Hepatocyte (in vitro differentiated cells): ENCODE results near the gene ZNF239. TPM values are rescaled to one million over a fixed set of nuclear protein-coding genes. Genes with fewer than 3 reads are reported as not detected.
"Not testable (repeated sequence)": the region's sequence is repeated elsewhere in the genome, so short reads cannot be mapped to it uniquely, and the experiment has no call there.

ENCODE experiments used
- DNase-seq: peaks from one replicate; pipeline ENCODE4 v3.0.0-alpha.2; 2016; ENCODE audit warnings: low spot score
- H2AFZ ChIP-seq: fragments of 200-600 bp; sonication (generic); 2 replicates; pipeline ENCODE4 v1.6.0; 2016; ENCODE audit warnings: antibody characterized with exemption, mild to moderate bottlenecking
- H3K27ac ChIP-seq: fragments of 200-600 bp; sonication (generic); 2 replicates; pipeline ENCODE4 v1.5.1; 2016; ENCODE audit warnings: mild to moderate bottlenecking
- H3K27me3 ChIP-seq: fragments of 200-600 bp; sonication (generic); 2 replicates; pipeline ENCODE4 v1.6.1; 2016
- H3K36me3 ChIP-seq: fragments of 200-600 bp; sonication (generic); replicated peaks from 2 replicates; pipeline ENCODE4 v1.5.1; 2016; ENCODE audit warnings: low read depth; ENCODE audit not compliant: insufficient read depth
- H3K4me1 ChIP-seq: fragments of 200-600 bp; sonication (generic); 2 replicates; pipeline ENCODE4 v1.5.1; 2016; ENCODE audit warnings: mild to moderate bottlenecking, moderate library complexity; ENCODE audit not compliant: insufficient read depth
- H3K4me2 ChIP-seq: fragments of 200-600 bp; sonication (generic); 2 replicates; pipeline ENCODE4 v1.6.0; 2016
- H3K4me3 ChIP-seq: fragments of 200-600 bp; sonication (generic); 2 replicates; pipeline ENCODE4 v1.5.1; 2016; ENCODE audit warnings: mild to moderate bottlenecking
- H3K79me2 ChIP-seq: fragments of 200-600 bp; sonication (generic); 2 replicates; pipeline ENCODE4 v1.6.0; 2017; ENCODE audit warnings: mild to moderate bottlenecking
- H3K9me2 ChIP-seq: fragments of 200-600 bp; sonication (generic); replicated peaks from 2 replicates; pipeline ENCODE4 v1.6.0; 2017; ENCODE audit warnings: mild to moderate bottlenecking; ENCODE audit not compliant: insufficient read depth
- H3K9me3 ChIP-seq: fragments of 200-600 bp; sonication (generic); 2 replicates; pipeline ENCODE4 v1.5.1; 2016; ENCODE audit warnings: low read depth, mild to moderate bottlenecking
- H4K20me1 ChIP-seq: fragments of 200-600 bp; sonication (generic); 2 replicates; pipeline ENCODE4 v1.6.0; 2016; ENCODE audit warnings: mild to moderate bottlenecking; ENCODE audit not compliant: insufficient read depth, poor library complexity, severe bottlenecking
- CTCF ChIP-seq: fragments of 200-600 bp; sonication (generic); IDR thresholded peaks from 2 replicates; pipeline ENCODE4 v1.5.1; 2016; ENCODE audit warnings: antibody characterized with exemption, mild to moderate bottlenecking; ENCODE audit not compliant: poor library complexity
- EZH2 ChIP-seq: fragments of 200-600 bp; sonication (generic); IDR thresholded peaks from 2 replicates; pipeline ENCODE4 v1.6.1; 2016; ENCODE audit warnings: antibody characterized with exemption, mild to moderate bottlenecking, borderline replicate concordance
- EZH2phosphoT487 ChIP-seq: fragments of 200-600 bp; sonication (generic); IDR thresholded peaks from one replicate; pipeline ENCODE4 v1.6.1; 2018; ENCODE audit warnings: antibody characterized with exemption, mild to moderate bottlenecking, low read depth, moderate library complexity; ENCODE audit not compliant: unreplicated experiment, severe bottlenecking
- WGBS: methylation state at CpG from one replicate; pipeline ENCODE4 v1.1.6; 2016; ENCODE audit warnings: low lambda C conversion rate; ENCODE audit errors: missing lambda C conversion rate; 5-methylcytosine and 5-hydroxymethylcytosine counted together
- polyA plus RNA-seq: library from polyadenylated mRNA; unstranded; fragments of >200 nt; fragmentation: Nextera tagmentation; extraction: Ambion mirVana; gene quantifications from 2 replicates; pipeline ENCODE4 v1.2.1, GENCODE V29; 2016
- total RNA-seq: library from RNA; depleted of rRNA; stranded (reverse); fragments of >200 nt; gene quantifications from 2 replicates; pipeline ENCODE4 v1.2.3, GENCODE V29; 2014

ZNF239 gene
- total and polyA plus RNA-seq, 2 experiments from 2014 or later, result 4.3 to 5.8 TPM

GRCh38 chr10:43607199-43607573 is 32.8 kb upstream of the ZNF239 start:
- Histone ChIP-seq H3K4me1 (no peaks in the 10 kb centered on the region), H2AFZ (peak overlapping the region; percentile 99), H3K36me3 (no peaks in the 10 kb centered on the region), H4K20me1 (no peaks in the 10 kb centered on the region), H3K4me2 (peak overlapping the region; percentile 97), H3K4me3 (peak overlapping the region; percentile 97), H3K79me2 (peaks cover 3% of the 10 kb centered on the region), H3K9me2 (no peaks in the 10 kb centered on the region), H3K27ac (no peak overlapping the region), H3K9me3 (no peaks in the 10 kb centered on the region), H3K27me3 (no peaks in the 10 kb centered on the region)
- DNase-seq, result no peak
- 90% methylated on average over 10 of the region's 10 CpGs for WGBS
- TF ChIP-seq EZH2 (no peak), EZH2phosphoT487 (no peak)

- Histone ChIP-seq H3K36me3 (no peaks in the 10 kb centered on the region), H3K4me2 (peak within 1 kb of the TSS; percentile 97), H2AFZ (peak within 1 kb of the TSS; percentile 99), H3K27me3 (no peaks in the 10 kb centered on the region), H4K20me1 (no peaks in the 10 kb centered on the region), H3K9me2 (no peaks in the 10 kb centered on the region), H3K4me3 (peak within 1 kb of the TSS; percentile 97), H3K9me3 (no peaks in the 10 kb centered on the region), H3K79me2 (peaks cover 3% of the 10 kb centered on the region), H3K27ac (peak within 1 kb of the TSS; percentile 60), H3K4me1 (no peaks in the 10 kb centered on the region)
- TF ChIP-seq EZH2phosphoT487, result no peak
- TF ChIP-seq CTCF, result no peak
- TF ChIP-seq EZH2, result no peak
- DNase-seq, result peak; percentile 74
- 7% methylated on average over 43 of the region's 58 CpGs for WGBS
Measured at GRCh38 chr10:43606323-43607198, 32.1 kb upstream of the ZNF239 start, which contains the start of gene ZNF485. ZNF485 (plus strand) TSS chr10:43606438; CDS start chr10:43607051, 613 bp downstream.

GRCh38 chr10:43605850-43606322 is 31.5 kb upstream of the ZNF239 start:
- H2AFZ ChIP-seq, result peak overlapping the region; percentile 99
- H3K27me3 ChIP-seq, result no peaks in the 10 kb centered on the region
- H3K9me2 ChIP-seq, result no peaks in the 10 kb centered on the region
- H3K4me3 ChIP-seq, result peak overlapping the region; percentile 97
- WGBS, result 50% methylated on average over 12 of the region's 12 CpGs
- peaks cover 3% of the 10 kb centered on the region for H3K79me2 ChIP-seq
- no peaks in the 10 kb centered on the region for H4K20me1 ChIP-seq
- DNase-seq, result no peak
- H3K4me2 ChIP-seq, result peak overlapping the region; percentile 97
- no peaks in the 10 kb centered on the region for H3K4me1 ChIP-seq
- no peak for TF ChIP-seq CTCF
- TF ChIP-seq EZH2, result no peak
- TF ChIP-seq EZH2phosphoT487, result no peak
- no peak overlapping the region for H3K27ac ChIP-seq
- no peaks in the 10 kb centered on the region for H3K36me3 ChIP-seq
- H3K9me3 ChIP-seq, result no peaks in the 10 kb centered on the region

GRCh38 chr10:43601576-43601975 is 27.2 kb upstream of the ZNF239 start:
- H3K9me3 ChIP-seq, H3K4me3 ChIP-seq, H3K4me2 ChIP-seq, DNase-seq, H3K4me1 ChIP-seq, H3K9me2 ChIP-seq, H4K20me1 ChIP-seq, H3K79me2 ChIP-seq, H3K27ac ChIP-seq, H3K27me3 ChIP-seq, H2AFZ ChIP-seq, H3K36me3 ChIP-seq: not testable (repeated sequence)
- 74% methylated on average over 6 of the region's 6 CpGs for WGBS
